Osteocyte (in vitro differentiated cells): Measurements from ENCODE around the gene HOXB4. TPM values are rescaled to one million over a fixed set of nuclear protein-coding genes. Genes with fewer than 3 reads are reported as not detected.
A peak's percentile ranks its signal among the peaks of the same experiment; 100 is the strongest.

ENCODE experiments used
- DNase-seq: peaks from one replicate; pipeline ENCODE4 v3.0.0; 2021; ENCODE audit warnings: mixed read lengths; ENCODE audit not compliant: unreplicated experiment; ENCODE audit errors: extremely low spot score
- H3K27ac Mint-ChIP-seq: one replicate; pipeline ENCODE4 v1.8.0; 2021; ENCODE audit warnings: mild to moderate bottlenecking, mixed read lengths; ENCODE audit not compliant: unreplicated experiment
- H3K27me3 Mint-ChIP-seq: one replicate; pipeline ENCODE4 v1.8.0; 2021; ENCODE audit warnings: mixed read lengths; ENCODE audit not compliant: unreplicated experiment
- H3K36me3 Mint-ChIP-seq: one replicate; pipeline ENCODE4 v1.8.0; 2021; ENCODE audit warnings: mixed read lengths; ENCODE audit not compliant: unreplicated experiment
- H3K4me1 Mint-ChIP-seq: one replicate; pipeline ENCODE4 v1.8.0; 2021; ENCODE audit warnings: mixed read lengths; ENCODE audit not compliant: unreplicated experiment
- H3K4me3 Mint-ChIP-seq: one replicate; pipeline ENCODE4 v1.8.0; 2021; ENCODE audit warnings: mild to moderate bottlenecking, moderate library complexity, mixed read lengths; ENCODE audit not compliant: unreplicated experiment
- H3K9me3 Mint-ChIP-seq: one replicate; pipeline ENCODE4 v1.8.0; 2021; ENCODE audit warnings: mixed read lengths; ENCODE audit not compliant: unreplicated experiment
- CTCF ChIP-seq: fragments of 200-600 bp; sonication (generic); IDR thresholded peaks from 2 replicates; pipeline ENCODE4 v1.5.0; 2021; ENCODE audit warnings: antibody characterized with exemption, mild to moderate bottlenecking, moderate library complexity
- total RNA-seq: library from RNA; stranded (reverse); gene quantifications from 2 replicates; pipeline ENCODE4 v1.2.1, GENCODE V29; 2021

Gene HOXB4
- total RNA-seq, 1 donor from 2014 or later = not detected

- Mint-ChIP-seq H3K4me1 (peaks cover 5% of the 10 kb centered on the region), H3K27me3 (peaks cover 84% of the 10 kb centered on the region), H3K27ac (no peak overlapping the region), H3K9me3 (no peaks in the 10 kb centered on the region), H3K4me3 (peak overlapping the region; percentile 62), H3K36me3 (peaks cover 2% of the 10 kb centered on the region)
- no peak for DNase-seq
- no peak for TF ChIP-seq CTCF
Measured at GRCh38 chr17:48624544-48625494, 46.7 kb upstream of the HOXB4 start.

- no peaks in the 10 kb centered on the region for H3K9me3 Mint-ChIP-seq
- H3K4me1 Mint-ChIP-seq = peaks cover 9% of the 10 kb centered on the region
- H3K36me3 Mint-ChIP-seq = peaks cover 2% of the 10 kb centered on the region
- no peak for TF ChIP-seq CTCF
- H3K27me3 Mint-ChIP-seq = peaks cover 82% of the 10 kb centered on the region
- H3K27ac Mint-ChIP-seq = no peak overlapping the region
- H3K4me3 Mint-ChIP-seq = no peak overlapping the region
- DNase-seq = no peak
Measured at GRCh38 chr17:48624118-48624517, 46.0 kb upstream of the HOXB4 start.

- Mint-ChIP-seq H3K4me3 (no peak overlapping the region), H3K27ac (no peak overlapping the region), H3K27me3 (peaks cover 82% of the 10 kb centered on the region), H3K9me3 (no peaks in the 10 kb centered on the region), H3K36me3 (peaks cover 2% of the 10 kb centered on the region), H3K4me1 (peaks cover 11% of the 10 kb centered on the region)
- no peak for DNase-seq
- TF ChIP-seq CTCF = no peak
Measured at GRCh38 chr17:48623583-48623982, 45.4 kb upstream of the HOXB4 start.

GRCh38 chr17:48622857-48623256, 44.7 kb upstream of the HOXB4 start:
- Mint-ChIP-seq H3K27ac (no peak overlapping the region), H3K4me3 (no peak overlapping the region), H3K27me3 (peaks cover 81% of the 10 kb centered on the region), H3K36me3 (peaks cover 2% of the 10 kb centered on the region), H3K4me1 (peaks cover 16% of the 10 kb centered on the region), H3K9me3 (no peaks in the 10 kb centered on the region)
- no peak for DNase-seq
- TF ChIP-seq CTCF = no peak
